22Rv1 (cell line): ENCODE measurements around the gene CYP27C1.

Source experiments
- CTCF ChIP-seq: fragments of 450-650 bp; IDR thresholded peaks from 2 replicates; pipeline ENCODE4 v1.5.1; 2017; ENCODE audit warnings: mild to moderate bottlenecking
- ZFX ChIP-seq: fragments of 450-650 bp; IDR thresholded peaks from 2 replicates; pipeline ENCODE4 v1.6.1; 2017; ENCODE audit warnings: antibody characterized with exemption, borderline replicate concordance

GRCh38 chr2:127153691-127154158, 66.4 kb downstream of the CYP27C1 start:
- TF ChIP-seq CTCF: no peak
- TF ChIP-seq ZFX: no peak
